ENCODE data around the gene PDE4D.

The PDE4D gene

DNA sequence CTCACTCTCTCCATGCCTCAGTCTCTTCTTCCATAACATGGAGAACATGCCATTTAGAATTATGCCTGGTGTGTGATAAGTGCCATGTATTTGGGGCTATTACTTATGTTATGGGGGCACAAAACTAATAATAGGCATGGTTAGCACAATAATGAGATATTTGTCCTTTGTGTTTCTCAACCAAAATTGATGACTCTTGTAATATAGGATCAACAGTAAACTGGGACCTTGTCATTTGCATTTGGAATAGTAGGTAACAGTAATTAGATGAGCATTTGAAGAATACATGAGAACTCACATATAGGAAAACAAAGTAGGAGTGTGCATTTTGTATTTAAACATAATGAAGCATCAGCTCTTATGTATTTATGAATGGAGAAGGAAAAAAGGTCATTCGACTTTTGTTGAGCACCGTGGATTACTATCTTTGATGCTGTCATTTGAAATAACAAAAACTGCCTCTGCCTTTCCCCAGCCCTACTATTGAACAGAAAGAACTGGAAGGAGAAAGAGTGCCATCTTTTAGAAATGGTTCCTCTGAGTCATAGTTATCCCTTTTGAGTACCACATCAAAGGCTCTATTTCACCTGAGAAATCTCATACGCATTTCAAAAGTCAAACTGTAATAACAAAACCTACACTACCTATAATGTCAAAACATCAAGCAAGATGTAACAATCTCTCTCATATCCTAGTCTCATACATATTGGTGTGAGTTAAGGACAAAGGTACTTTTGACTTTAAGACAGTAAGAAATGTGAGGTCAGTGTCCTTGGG lies 655.2 kb downstream of the PDE4D start:
- DNase-seq, result no peak

DNA sequence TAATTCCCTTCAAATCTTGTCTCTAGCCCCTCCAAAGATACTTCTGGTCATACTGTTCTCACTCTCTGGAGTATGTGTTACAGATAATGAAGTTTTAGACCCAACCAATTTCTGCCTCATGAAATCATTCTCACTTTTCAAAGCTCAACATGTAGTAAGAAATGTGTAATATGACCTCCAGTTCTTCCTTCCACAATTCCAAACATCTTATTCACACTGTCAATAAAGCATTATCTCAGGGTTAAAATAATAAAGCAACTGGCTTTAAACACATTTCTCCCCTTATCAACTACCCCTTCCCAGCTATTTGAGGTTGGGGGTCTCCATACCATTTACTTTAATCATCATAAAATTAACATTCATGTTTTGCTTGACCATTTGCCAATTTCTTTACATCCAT lies 656.5 kb downstream of the PDE4D start:
- no peak for DNase-seq

GRCh38 chr5:59236448-59236847 lies 657.1 kb downstream of the PDE4D start:
- DNase-seq, result no peak

DNA sequence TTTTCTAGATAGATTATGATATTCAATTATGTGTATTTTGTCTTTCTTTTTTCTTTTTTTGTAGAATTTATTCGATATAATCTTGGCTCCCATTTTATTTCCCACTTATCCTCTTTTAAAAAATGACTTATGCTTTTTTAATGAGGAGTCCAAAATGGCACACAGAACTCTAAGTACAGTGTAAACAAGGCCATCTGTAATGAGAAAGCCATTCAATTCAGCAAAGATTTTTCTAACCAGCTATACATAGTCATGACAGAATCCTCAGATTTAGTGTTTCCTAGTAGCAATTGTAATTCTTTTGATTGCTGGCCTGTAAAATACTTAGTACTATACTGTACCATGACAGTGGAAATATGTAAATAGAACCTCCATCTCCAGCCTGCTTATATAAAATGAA lies 659.3 kb downstream of the PDE4D start:
- no peak for DNase-seq

DNA sequence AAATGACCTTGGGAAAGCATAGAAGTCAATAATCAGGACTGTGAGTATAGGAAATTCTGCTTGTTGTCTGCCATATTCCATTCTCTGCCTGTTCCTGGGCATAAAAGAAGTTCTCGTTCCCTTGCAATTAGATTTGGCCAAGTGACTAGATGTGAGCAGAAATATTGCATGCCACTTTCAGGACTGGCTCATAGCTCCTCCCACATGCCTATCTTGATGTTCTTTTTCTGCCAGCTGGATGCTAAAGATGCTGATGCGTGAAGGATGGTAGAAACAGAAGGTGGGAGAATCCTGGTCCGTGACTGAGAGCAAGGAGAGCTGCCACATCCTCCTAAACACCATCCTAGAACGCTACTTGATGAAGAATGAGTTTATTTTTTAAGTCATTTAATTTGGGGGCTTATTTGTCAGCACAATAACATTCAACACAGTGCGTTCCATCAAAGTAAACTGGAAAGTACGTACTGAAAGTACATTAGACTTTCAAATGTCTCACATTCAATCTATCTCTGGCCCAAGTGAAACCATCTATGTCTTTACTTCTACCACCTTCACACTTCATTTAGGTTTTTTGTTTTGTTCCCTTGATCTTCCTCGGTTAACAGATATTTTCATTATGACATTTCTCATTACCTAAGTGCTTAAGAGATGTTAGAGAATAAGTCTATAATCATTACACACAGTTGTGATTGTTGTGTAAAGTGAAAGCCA lies 662.1 kb downstream of the PDE4D start:
- DNase-seq, result no peak

- no peak for DNase-seq
Observed at GRCh38 chr5:59222687-59223511, 670.6 kb downstream of the PDE4D start.

GRCh38 chr5:59221769-59222168 lies 671.8 kb downstream of the PDE4D start:
- DNase-seq, result no peak

GRCh38 chr5:59218424-59219045 lies 675.0 kb downstream of the PDE4D start:
- DNase-seq, result no peak

- no peak for DNase-seq
Observed at GRCh38 chr5:59216841-59217240, 676.7 kb downstream of the PDE4D start.

GRCh38 chr5:59212596-59212995 lies 680.9 kb downstream of the PDE4D start:
- no peak for DNase-seq

DNA sequence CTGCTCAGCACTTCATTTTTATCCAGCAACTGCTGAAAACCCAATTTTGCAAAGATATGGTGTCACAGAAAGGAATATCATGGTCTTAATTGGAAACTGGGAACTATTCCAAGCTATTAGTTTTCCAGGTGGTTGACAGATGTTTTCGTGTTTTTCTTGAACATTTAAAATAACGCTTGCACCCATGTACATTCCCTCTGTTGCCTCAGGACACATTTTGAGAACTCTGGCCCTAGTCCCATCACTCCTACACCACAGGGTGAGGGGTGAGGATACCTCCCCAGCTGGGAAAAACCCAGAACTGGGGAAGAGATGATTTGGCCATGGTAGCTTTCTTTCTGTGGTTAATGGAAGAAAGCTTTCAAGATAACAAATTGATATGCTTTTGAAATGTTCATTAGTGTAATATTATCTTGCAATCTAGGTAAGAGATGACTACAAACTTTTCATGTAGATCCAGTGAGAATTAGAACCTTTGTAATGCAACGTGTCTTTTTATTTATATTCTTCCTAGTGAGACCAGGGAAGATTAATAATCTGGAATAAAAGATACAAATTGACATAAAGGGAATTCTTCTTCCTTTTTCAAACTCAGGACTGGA lies 683.7 kb downstream of the PDE4D start:
- DNase-seq, result no peak

DNA sequence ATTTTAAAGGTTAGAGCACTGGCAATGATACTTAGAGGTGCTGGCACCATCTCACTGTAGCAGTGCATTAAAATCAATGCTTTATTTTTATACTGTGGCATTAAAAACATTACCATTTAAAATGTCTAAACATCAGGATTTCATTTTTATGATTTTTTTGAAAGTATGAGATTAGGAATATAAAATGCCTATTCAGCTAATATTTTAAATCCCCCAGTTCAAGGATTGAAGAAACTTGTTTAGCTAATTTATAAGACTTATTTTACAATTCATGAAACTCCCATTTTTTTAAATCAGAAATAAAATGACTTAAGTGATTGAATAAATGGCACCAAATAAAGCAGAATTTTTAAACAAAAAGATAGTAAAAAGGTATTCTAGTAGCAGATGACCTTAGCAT lies 685.1 kb downstream of the PDE4D start:
- no peak for DNase-seq

DNA sequence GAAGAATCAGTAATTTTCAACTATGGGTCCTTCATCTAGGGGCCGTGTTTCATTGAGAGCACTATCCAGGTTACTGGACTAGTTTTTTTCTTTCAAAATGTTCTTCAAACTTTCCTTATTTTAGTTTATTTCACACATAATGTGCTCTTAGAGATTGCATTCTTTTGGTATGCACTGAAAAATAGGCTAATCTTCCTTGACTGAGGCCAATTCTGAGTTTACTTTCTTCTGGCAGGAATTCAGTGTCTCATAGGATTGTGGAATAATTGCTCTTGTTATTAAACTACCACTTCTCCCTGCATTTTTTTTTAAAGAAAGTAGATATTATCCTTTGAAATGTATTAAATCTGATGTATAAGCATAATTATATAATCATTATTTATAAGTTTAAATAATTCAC lies 686.1 kb downstream of the PDE4D start:
- DNase-seq, result no peak

DNA sequence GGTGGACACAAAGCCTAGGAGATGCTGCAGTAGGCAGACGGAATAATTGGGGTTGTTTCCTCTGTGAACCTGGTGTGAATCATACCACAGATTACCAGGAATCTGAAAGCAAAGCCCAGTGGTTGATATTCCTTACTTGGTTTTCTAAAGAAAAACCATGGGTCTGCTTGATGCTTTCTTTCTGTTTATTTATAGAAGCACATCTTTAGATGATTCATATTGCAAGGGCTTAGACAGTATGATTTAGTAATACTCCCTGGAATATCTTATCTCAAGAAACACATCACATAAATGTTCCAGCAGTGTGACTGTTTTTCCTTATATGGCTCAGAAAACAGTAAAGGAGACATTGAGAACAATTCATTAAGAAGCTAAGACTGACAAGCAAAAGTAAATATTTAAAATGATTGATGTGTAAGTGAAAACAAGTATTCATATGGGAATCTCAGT lies 687.4 kb downstream of the PDE4D start:
- no peak for DNase-seq

DNA sequence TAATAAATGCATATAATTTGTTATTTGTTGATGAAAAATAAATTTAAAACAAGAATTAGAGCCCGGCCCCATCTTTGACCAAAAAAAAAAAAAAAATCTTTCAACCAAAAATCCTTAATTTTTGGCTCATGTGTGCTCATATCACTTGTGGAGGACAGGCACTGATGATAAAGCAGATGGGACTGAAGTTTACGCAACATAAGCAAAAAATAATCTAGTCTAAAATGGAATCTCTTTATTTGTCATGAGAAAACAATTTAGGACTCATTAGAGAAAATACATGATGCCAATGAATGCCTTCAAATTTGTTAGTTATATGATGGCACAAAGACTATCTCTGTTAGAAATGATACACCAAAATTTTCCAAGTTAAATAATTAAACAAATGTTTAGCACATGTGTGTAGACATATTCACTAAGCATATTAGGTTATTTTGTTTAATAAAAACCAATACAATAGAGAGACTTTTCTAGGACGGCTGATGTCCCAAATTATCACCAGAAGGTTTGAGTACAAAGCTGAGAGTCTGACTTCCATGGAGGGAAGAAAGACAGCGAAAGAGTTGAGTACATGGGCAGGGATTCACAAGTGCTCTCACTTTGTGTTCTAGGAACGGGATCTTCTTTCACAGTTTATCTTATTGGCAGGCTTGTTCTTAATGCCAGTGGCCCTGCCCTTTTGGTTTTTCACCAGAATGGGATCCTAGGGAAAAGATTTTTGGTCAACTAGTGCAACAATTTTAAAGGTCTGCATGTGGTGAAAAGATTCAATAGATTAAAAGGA lies 689.2 kb downstream of the PDE4D start:
- no peak for DNase-seq

- DNase-seq, result no peak
Observed at GRCh38 chr5:59199868-59200267, 693.7 kb downstream of the PDE4D start.

- DNase-seq, result no peak
Observed at GRCh38 chr5:59198832-59199231, 694.7 kb downstream of the PDE4D start.

GRCh38 chr5:59198365-59198764 lies 695.2 kb downstream of the PDE4D start:
- DNase-seq, result no peak

DNA sequence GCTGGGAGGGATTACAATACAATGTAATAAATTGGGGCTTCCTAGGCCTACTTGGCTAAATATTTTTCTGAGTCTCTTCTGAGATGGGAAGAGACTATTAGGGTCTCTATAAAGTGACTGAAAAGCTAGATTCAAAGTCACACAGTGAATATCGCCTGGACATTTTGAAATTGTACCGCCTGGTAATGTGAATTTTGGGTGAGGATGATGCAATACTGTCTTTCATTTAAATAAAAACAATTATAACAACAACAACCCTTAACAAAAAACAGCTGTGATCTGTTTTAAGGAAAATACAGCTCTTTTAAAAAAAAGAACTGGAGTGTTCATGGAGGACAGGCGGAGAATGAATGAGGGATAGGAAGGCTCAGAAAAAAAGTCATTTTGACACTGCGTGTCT lies 695.6 kb downstream of the PDE4D start:
- DNase-seq, result no peak

DNA sequence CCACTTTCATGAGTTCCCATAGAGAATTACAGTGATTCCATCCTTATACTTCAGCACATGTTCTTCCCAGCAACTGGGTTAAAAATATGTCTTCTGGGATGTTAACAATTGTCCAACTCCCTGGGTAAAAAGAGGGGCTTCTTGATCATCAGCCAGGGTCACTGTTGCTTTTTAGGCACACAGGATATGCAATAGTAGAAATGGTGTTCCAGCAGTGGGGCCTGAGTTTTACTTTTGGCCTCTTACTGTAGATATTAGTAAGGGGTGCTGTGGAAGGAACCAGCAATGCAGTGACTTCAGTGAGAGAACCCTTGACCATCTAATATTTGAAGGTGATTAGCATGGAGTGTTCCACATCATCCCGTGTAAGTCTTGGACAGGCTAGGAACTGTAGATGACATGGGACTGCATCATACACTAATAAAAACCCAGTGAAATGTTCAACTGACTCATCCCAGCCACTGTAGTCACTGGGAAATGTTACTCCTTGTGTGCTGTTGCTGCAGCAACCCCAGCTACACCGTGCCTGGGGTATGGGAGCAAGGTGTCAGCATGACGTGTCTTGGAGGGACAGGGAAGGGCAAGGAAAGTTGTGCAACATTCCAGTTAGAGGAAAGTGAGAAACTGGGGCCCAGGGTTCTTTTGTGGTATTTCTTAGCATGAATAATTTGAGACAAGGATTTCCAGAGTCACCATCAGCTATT lies 699.8 kb downstream of the PDE4D start:
- DNase-seq, result no peak

GRCh38 chr5:59190746-59191145 lies 702.8 kb downstream of the PDE4D start:
- no peak for DNase-seq

All from NCI-H2081 treated with DMSO at 0.1 percent for 48 hours (cell line).